HG03571 (cell line): ENCODE results near the gene C3orf62.

ENCODE experiments used
- ATAC-seq: cut with Tn5 transposase; IDR thresholded peaks from one replicate; pipeline ENCODE4 v1.9.1; 2021; ENCODE audit not compliant: unreplicated experiment

Gene C3orf62

GRCh38 chr3:49276475-49277382 is at the start of gene C3orf62:
TSS of gene C3orf62 (minus strand) at chr3:49277232. CDS start at chr3:49276872, 360 bp downstream.
- peak; percentile 59 for ATAC-seq

GRCh38 chr3:49324768-49325167 is 47.7 kb upstream of the C3orf62 start:
- ATAC-seq = no peak

- no peak for ATAC-seq
These were observed 39.8 kb upstream of the C3orf62 start for GRCh38 chr3:49316696-49317457.

- no peak for ATAC-seq
These were observed 37.1 kb upstream of the C3orf62 start for GRCh38 chr3:49313896-49314688.

GRCh38 chr3:49311283-49311682 is 34.3 kb upstream of the C3orf62 start:
- no peak for ATAC-seq

GRCh38 chr3:49310677-49311076 is 33.6 kb upstream of the C3orf62 start:
- no peak for ATAC-seq

- ATAC-seq = no peak
These were observed 28.6 kb upstream of the C3orf62 start for GRCh38 chr3:49305608-49306007.

GRCh38 chr3:49302613-49303012 is 25.6 kb upstream of the C3orf62 start:
- no peak for ATAC-seq

GRCh38 chr3:49300595-49300994 is 23.6 kb upstream of the C3orf62 start:
- ATAC-seq = no peak

- ATAC-seq = no peak
These were observed 21.5 kb upstream of the C3orf62 start for GRCh38 chr3:49298511-49298910.

GRCh38 chr3:49296781-49297411 is 19.9 kb upstream of the C3orf62 start:
- ATAC-seq = no peak

GRCh38 chr3:49295489-49296058 is 18.5 kb upstream of the C3orf62 start:
- no peak for ATAC-seq

- no peak for ATAC-seq
These were observed 17.3 kb upstream of the C3orf62 start for GRCh38 chr3:49294343-49294742.

GRCh38 chr3:49283997-49284396 is 7.0 kb upstream of the C3orf62 start:
- no peak for ATAC-seq

- ATAC-seq = no peak
These were observed 2.3 kb upstream of the C3orf62 start for GRCh38 chr3:49279376-49279775.

- ATAC-seq = no peak
These were observed 1.5 kb upstream of the C3orf62 start for GRCh38 chr3:49278548-49278947.

- ATAC-seq = no peak
These were observed 347 bp upstream of the C3orf62 start for GRCh38 chr3:49277383-49277775.

- no peak for ATAC-seq
These were observed 3.1 kb downstream of the C3orf62 start for GRCh38 chr3:49273825-49274532.

- ATAC-seq = no peak
These were observed 6.0 kb downstream of the C3orf62 start for GRCh38 chr3:49271047-49271446.

GRCh38 chr3:49270156-49270500 is 6.9 kb downstream of the C3orf62 start:
- ATAC-seq = no peak
